GM19351 (cell line): ENCODE measurements around the gene RHOT1.

Experiments used
- ATAC-seq: cut with Tn5 transposase; IDR thresholded peaks from one replicate; pipeline ENCODE4 v1.9.1; 2021; ENCODE audit warnings: mild to moderate bottlenecking, moderate library complexity; ENCODE audit not compliant: unreplicated experiment

Gene RHOT1

GRCh38 chr17:32266389-32267301, 124.3 kb downstream of the RHOT1 start:
- ATAC-seq: no peak

- no peak for ATAC-seq
Observed at GRCh38 chr17:32267690-32268205, 125.4 kb downstream of the RHOT1 start.

DNA sequence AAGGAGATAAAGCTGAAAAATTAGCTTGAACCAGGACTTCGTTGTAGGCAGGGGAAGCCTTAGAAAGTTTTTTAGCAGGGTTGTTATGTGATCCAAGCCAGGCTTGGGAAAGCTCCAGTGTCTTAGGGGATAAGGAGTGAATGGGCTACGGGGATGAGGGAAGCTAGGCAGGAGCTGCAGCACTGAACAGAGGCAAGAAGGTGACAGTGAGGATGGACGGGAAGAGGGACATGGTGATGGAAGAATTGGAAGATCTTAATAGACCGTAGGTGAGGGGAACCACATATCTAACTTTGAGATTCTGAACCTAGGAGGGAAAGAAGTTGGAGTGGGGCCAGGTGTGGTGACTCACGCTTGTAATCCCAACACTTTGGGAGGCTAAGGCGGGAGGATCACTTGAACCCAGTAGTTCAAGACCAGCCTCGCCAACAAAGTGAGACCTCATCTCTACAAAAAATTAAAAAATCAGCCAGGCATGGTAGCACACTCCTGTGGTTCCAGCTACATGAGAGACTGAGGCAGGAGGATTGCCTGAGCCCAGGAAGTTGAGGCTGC, 126.5 kb downstream of the RHOT1 start:
- ATAC-seq: no peak

DNA sequence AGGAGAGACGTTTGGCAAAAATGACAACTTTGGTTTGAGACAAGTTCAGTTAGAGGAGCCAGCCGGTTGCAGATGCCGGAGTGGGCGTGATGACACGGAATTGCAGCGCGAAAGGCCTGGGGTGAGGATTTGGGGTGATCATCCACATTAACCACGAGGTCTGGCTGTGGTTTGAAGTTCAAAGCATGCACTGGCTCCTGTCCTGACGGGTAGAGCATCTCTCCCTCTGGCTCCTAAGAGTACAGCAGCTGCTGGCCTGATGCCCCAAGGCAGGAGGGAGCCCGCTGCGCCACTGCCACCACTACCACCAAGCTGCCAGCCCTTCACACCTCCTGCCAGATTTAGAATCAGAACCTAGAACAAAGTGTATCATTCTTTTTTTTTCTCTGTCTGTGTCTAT, 127.1 kb downstream of the RHOT1 start:
- no peak for ATAC-seq

GRCh38 chr17:32271844-32272243, 129.5 kb downstream of the RHOT1 start:
- ATAC-seq: no peak

DNA sequence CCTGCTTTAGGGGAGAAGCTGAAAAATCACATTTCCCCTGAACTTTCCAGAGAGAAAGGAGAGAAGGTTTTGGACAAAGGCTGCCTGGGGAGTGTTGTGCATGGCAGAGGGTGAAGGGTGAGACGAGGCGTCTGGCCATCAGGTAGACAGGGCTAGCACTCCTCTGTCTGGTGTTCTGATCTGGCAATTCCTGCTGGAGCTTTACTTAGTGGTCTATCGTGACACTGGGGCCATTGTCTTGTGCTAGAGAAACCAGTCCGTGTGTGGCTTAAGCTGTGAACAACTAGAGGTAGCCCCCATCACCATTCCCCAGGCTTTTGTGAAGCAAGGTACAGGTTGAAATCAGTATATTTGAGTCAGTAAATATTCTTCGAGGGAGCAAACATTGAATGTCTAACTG, 131.8 kb downstream of the RHOT1 start:
- no peak for ATAC-seq

DNA sequence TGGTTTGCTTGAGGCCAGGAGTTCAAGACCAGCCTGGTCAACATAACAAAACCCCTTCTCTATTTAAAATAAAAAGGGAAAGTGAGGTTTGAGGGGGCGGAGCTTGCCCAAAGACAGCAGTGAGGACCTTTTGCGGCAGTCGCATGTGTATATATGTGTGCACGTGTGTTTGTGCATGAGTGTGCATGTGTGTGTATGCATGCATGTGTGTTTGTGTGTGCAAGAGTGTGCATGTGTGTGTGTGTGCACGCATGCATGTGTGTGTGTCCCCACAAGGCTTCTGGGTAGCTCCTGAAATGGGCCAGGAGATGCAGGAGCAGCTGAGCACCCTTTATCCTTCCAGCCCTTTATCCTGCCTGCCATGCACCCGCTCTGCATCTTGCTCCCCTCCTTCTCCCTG, 132.3 kb downstream of the RHOT1 start:
- no peak for ATAC-seq
